22Rv1 (cell line): Measurements from ENCODE around the gene PRR14.

Experiments used
- CTCF ChIP-seq: fragments of 450-650 bp; IDR thresholded peaks from 2 replicates; pipeline ENCODE4 v1.5.1; 2017; ENCODE audit warnings: mild to moderate bottlenecking
- ZFX ChIP-seq: fragments of 450-650 bp; IDR thresholded peaks from 2 replicates; pipeline ENCODE4 v1.6.1; 2017; ENCODE audit warnings: antibody characterized with exemption, borderline replicate concordance

GRCh38 chr16:30677931-30678585 lies 27.3 kb downstream of the PRR14 start:
- TF ChIP-seq CTCF (no peak), ZFX (no peak)
